Activated naive CD4-positive, alpha-beta T cell treated with Interleukin-2 at 50 U/mL for 16 hours (primary cell): ENCODE data around the gene SLC16A8.
A peak's percentile ranks its signal among the peaks of the same experiment; 100 is the strongest.

Source experiments
- DNase-seq: peaks from one replicate; pipeline ENCODE4 v3.0.0-alpha.2; 2020

SLC16A8 gene

GRCh38 chr22:38071421-38072321 is 12.3 kb downstream of the SLC16A8 start:
- no peak for DNase-seq

- no peak for DNase-seq
Measured at GRCh38 chr22:38070250-38070921, 13.6 kb downstream of the SLC16A8 start.

GRCh38 chr22:38069372-38070249 is 14.4 kb downstream of the SLC16A8 start:
- no peak for DNase-seq

GRCh38 chr22:38068641-38069371 is 15.2 kb downstream of the SLC16A8 start:
- no peak for DNase-seq

- DNase-seq = no peak
Measured at GRCh38 chr22:38067761-38068360, 16.1 kb downstream of the SLC16A8 start.

GRCh38 chr22:38067028-38067415 is 17.0 kb downstream of the SLC16A8 start:
- no peak for DNase-seq

GRCh38 chr22:38066381-38067027 is 17.5 kb downstream of the SLC16A8 start:
- DNase-seq = no peak

- DNase-seq = no peak
Measured at GRCh38 chr22:38065539-38065938, 18.4 kb downstream of the SLC16A8 start.

- no peak for DNase-seq
Measured at GRCh38 chr22:38062791-38063190, 21.2 kb downstream of the SLC16A8 start.

GRCh38 chr22:38056969-38057891 is 26.8 kb downstream of the SLC16A8 start, which contains the start of gene PICK1:
TSS of gene PICK1 (plus strand) at chr22:38057404. CDS start at chr22:38057810, 406 bp downstream.
- peak; percentile 82 for DNase-seq

GRCh38 chr22:38051900-38052862 is 31.8 kb downstream of the SLC16A8 start:
- DNase-seq = peak; percentile 76

- no peak for DNase-seq
Measured at GRCh38 chr22:38051261-38051660, 32.7 kb downstream of the SLC16A8 start.

- DNase-seq = no peak
Measured at GRCh38 chr22:38050720-38051119, 33.3 kb downstream of the SLC16A8 start.

GRCh38 chr22:38049812-38050619 is 34.0 kb downstream of the SLC16A8 start:
- no peak for DNase-seq

- no peak for DNase-seq
Measured at GRCh38 chr22:38046070-38046748, 37.8 kb downstream of the SLC16A8 start.

GRCh38 chr22:38043151-38044039 is 40.6 kb downstream of the SLC16A8 start:
- no peak for DNase-seq

GRCh38 chr22:38042488-38042790 is 41.5 kb downstream of the SLC16A8 start:
- no peak for DNase-seq
